Measurements from ENCODE around the gene CDC42BPA. TPM values are rescaled to one million over a fixed set of nuclear protein-coding genes. Genes with fewer than 3 reads are reported as not detected.

Gene CDC42BPA
- total and polyA plus RNA-seq, 2 of the 13 experiments (the other 11 are each of a cell fraction or from before 2014, with no cell fraction given) = 6.5 to 16.0 TPM

DNA sequence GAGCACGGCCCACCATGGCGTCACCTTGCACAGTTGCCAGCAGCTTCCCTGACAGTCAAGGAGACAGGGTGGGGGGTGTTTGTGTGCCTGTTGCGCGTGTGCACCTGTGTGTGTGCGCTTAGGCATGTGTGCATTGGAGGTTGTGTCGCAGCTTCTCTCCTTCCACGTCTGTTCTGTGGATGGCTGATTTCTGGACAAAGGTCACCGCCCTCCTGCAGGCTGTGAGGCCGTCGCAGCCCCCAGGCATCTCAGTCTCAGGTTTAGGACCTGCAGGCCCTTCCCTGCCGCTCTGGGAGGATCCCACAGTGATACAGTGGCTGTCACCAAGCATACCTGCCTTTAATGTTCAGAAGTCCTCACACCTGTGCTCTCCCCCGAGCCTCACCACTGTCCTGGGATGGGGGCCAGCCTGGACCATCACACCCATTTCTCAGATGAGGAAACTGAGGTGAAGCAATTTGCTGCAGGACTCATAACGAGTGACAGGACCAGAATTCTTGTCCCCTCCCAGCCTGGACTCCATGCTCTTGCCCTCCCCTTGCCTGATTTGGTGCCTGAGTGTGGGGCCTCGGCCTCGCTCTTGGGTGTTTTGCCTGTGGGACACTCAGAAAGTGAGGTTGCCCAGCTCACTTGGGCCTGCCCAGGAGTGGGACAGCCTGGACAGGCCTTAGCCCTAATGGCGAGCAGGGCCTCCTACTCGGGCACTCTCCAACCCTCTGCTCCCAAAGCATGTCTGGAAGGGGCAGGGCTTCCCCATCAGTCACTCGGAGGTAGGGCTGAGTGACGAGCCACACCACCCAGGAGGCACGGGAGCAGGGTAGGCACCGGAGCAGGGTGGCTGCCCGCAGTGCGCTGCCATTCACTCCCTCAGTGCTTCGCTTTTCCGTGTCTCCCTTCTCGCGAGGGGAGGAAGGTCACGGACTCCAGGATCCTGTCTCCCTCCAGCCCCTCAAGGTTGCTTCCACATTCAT, 355.6 kb downstream of the CDC42BPA start (continued):
- peak; percentile 58; the same call in 1 of the 2 replicates for TF ChIP-seq ZMYM3 (CRISPR knock-in tag; IDR thresholded peaks at IDR 0.05)
- TF ChIP-seq THAP11 (CRISPR knock-in tag; IDR thresholded peaks at IDR 0.05) = no peak
- no peak for TF ChIP-seq PCBP2 (optimal IDR thresholded peaks at IDR 0.05; ENCODE audit: low read depth, low read length, poor library complexity, severe bottlenecking)
- TF ChIP-seq KDM1A (CRISPR knock-in tag; IDR thresholded peaks at IDR 0.05) = no peak
- TF ChIP-seq, protein P1, sequence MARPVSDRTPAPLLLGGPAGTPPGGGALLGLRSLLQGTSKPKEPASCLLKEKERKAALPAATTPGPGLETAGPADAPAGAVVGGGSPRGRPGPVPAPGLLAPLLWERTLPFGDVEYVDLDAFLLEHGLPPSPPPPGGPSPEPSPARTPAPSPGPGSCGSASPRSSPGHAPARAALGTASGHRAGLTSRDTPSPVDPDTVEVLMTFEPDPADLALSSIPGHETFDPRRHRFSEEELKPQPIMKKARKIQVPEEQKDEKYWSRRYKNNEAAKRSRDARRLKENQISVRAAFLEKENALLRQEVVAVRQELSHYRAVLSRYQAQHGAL (CRISPR knock-in tag; IDR thresholded peaks at IDR 0.05; ENCODE audit: not compliant biosample characterization) = no peak
- TF ChIP-seq, protein P2, sequence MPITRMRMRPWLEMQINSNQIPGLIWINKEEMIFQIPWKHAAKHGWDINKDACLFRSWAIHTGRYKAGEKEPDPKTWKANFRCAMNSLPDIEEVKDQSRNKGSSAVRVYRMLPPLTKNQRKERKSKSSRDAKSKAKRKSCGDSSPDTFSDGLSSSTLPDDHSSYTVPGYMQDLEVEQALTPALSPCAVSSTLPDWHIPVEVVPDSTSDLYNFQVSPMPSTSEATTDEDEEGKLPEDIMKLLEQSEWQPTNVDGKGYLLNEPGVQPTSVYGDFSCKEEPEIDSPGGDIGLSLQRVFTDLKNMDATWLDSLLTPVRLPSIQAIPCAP (CRISPR knock-in tag; IDR thresholded peaks at IDR 0.05; ENCODE audit: low read depth) = no peak

DNA sequence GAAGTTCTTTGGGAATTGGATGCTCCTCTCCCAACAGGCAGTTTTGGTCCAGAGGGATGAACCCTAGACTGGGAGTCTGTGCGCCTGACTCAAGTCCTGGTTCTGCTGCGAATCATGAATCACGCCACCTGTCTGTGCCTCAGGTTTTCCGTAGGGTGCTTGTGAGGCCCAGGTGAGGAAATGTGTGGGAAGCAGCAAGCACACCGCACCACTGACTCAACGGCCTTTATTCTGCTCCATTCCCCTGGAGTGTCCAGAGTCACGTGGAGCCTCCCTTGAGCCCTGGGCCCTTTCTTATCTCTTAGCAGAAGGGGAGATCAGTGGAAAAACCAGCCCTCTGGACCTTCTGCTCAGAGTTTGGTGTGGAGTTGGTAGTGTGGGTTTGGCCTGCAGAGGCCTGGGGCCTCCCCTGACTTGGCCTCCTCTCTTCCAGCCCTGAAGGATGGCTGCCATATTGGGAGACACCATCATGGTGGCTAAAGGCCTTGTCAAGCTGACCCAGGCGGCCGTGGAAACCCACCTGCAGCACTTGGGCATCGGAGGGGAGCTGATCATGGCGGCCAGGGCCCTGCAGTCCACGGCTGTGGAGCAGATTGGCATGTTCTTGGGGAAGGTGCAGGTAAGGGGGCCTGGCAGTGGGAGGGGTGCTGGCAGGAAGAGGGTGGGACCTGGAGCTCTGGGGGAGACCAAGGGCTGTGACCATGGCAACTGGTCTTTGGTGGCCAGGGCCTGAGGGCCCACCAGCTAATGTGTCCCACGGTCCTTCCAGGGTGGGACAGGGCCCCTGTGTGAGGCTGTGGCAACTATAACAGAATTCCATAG, 357.1 kb downstream of the CDC42BPA start:
- Histone ChIP-seq H3K36me3 (replicated peaks in 1 of 2; ENCODE audit: control insufficient read depth in 1 of 2, insufficient read depth in 2 of 2, low read length in 2 of 2) (peaks cover 15 to 37% of the 10 kb centered on the region in 2 experiments; a peak in 4 of 5 replicates), H3K79me2 (ENCODE audit: insufficient read depth, low read length) (peaks cover 61% of the 10 kb centered on the region), H3K4me1 (ENCODE audit: insufficient read depth, low read length) (peaks cover 16% of the 10 kb centered on the region), H3K27ac (ENCODE audit: extremely low read length, insufficient read depth, low read length) (no peak overlapping the region), H2AFZ (ENCODE audit: low read length) (no peak overlapping the region), H3K9ac (ENCODE audit: insufficient read depth, low read depth, low read length) (no peak overlapping the region), H3K27me3 (ENCODE audit: control insufficient read depth in 1 of 2, insufficient read depth in 2 of 2, low read length in 2 of 2) (no peaks in the 10 kb centered on the region), H3K9me3 (ENCODE audit: low read length) (no peaks in the 10 kb centered on the region), H3K4me2 (ENCODE audit: low read depth, low read length) (no peak overlapping the region), H3K4me3 (replicated peaks in 1 of 3; ENCODE audit: insufficient read depth in 1 of 3, low read depth in 2 of 3, low read length in 3 of 3) (no peak overlapping the region), H4K20me1 (ENCODE audit: insufficient read depth, low read length) (peaks cover 71% of the 10 kb centered on the region; the same call in 1 of the 2 replicates)
- ATAC-seq (no peak), FAIRE-seq (no peak), DNase-seq (ENCODE audit: low spot score) (no peak)
- BruUV-seq (replicated peaks) = no TSS peak
- WGBS (ENCODE audit: low lambda C conversion rate) = 95% methylated on average over 8 of the region's 13 CpGs
- no peak for TF ChIP-seq FOXM1 (CRISPR knock-in tag; IDR thresholded peaks at IDR 0.05)
- in situ Hi-C loops (cut with HindIII; ENCODE audit: extremely low pct_ligation_motif_present, low pct_unique_long_range_greater_than_20kb) (no loop called here), intact Hi-C loops (cut with micrococcal nuclease; ENCODE audit: unreplicated experiment) (no loop called here)
- ChIA-PET POLR2A (no interaction called here), CTCF (ENCODE audit: low intra/inter-chr PET ratio, low total read pairs) (no interaction called here)
